Occipital lobe (tissue), 2 donors: Measurements from ENCODE around the gene CAPRIN2. TPM values are rescaled to one million over a fixed set of nuclear protein-coding genes. Genes with fewer than 3 reads are reported as not detected.

Source experiments
- DNase-seq: peaks from one replicate; lab custom pipeline; 2025; lab: John Stamatoyannopoulos, UW
- total RNA-seq: library from RNA; depleted of rRNA; stranded (reverse); fragments of >200 nt; gene quantifications from one replicate; pipeline ENCODE4 v1.2.3, GENCODE V29; 2014

Gene CAPRIN2, protein sequence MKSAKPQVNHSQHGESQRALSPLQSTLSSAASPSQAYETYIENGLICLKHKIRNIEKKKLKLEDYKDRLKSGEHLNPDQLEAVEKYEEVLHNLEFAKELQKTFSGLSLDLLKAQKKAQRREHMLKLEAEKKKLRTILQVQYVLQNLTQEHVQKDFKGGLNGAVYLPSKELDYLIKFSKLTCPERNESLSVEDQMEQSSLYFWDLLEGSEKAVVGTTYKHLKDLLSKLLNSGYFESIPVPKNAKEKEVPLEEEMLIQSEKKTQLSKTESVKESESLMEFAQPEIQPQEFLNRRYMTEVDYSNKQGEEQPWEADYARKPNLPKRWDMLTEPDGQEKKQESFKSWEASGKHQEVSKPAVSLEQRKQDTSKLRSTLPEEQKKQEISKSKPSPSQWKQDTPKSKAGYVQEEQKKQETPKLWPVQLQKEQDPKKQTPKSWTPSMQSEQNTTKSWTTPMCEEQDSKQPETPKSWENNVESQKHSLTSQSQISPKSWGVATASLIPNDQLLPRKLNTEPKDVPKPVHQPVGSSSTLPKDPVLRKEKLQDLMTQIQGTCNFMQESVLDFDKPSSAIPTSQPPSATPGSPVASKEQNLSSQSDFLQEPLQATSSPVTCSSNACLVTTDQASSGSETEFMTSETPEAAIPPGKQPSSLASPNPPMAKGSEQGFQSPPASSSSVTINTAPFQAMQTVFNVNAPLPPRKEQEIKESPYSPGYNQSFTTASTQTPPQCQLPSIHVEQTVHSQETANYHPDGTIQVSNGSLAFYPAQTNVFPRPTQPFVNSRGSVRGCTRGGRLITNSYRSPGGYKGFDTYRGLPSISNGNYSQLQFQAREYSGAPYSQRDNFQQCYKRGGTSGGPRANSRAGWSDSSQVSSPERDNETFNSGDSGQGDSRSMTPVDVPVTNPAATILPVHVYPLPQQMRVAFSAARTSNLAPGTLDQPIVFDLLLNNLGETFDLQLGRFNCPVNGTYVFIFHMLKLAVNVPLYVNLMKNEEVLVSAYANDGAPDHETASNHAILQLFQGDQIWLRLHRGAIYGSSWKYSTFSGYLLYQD
- total RNA-seq: 41.3 TPM

DNA sequence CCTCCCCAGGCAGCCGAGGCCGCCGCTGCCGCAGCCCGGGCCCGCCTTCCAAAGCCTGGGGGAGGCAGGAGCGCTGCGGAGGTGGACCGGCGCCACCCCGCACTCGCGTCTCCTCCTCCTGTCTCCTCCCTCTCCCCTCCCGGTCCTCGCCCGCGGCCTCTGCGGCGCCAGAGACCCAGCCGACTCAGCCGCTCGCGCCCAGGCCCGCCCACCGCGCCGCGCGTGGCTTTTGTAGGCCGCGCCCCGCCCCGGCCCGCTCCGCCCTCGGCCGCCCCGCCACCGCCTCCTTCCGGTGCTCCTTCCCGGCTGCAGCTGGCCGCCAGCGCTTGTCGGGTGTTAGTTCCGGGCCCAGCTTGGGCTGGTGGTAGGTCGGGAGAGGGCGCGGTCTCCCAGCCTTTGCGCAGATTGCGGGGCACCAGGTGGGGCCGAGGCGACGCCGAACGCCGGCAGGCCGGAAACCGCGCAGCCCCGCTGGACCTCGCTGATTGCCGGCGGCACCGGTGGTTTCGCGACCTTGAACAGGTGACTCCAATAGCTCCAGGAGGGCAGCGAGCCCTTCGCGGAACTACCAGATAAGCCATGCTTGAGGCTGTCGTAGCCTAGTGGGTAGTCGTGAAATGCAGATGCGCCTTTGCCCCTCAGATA, at the start of gene CAPRIN2:
Gene CAPRIN2, minus strand, starts transcription at position 202 of the 645 bp plus-strand sequence. CDS start 1,431 bp downstream, outside the sequence.
- peak; percentile 93 for DNase-seq

DNA sequence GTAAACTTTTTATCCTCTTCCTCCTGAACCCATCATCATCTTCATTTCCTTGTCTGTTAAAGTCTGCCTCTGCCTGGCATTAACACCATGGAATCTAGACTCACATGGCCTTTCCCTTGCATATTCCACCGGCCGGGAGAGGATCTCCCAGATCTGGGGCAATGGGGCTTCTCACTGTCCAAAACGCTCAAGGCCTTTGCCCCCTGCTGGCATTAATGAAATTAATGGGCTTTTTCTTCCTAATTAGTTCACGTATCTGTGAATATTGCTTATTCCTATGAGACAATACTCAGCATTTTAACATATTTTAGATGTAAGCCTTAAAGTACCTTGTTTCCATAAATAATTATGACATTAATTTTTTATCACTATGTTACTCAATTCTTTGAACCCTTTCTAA, 42.9 kb upstream of the CAPRIN2 start:
- DNase-seq: no peak

DNA sequence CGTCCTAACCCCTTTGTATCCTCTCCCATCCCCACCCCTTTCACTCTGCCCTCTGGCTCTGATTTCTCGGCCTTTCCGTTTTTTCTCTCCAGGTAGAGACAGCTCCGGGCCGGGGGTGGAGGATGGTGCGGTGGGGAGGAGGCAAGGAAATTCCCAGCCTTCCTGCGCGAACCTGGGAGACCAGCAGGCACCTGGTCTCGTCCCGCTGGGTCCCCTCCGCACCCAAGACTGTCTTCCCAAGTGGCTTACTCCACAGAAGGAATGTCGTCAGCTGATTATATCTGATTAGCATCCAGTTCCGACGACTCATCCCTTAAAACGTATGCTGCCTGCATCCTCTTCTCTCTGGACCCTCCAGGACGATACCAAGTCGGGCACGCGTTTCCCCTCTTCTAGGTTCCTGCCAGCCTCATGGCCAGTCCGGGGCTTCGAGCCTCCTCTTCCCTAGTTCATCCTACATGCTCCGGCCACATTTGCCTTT, 42.2 kb upstream of the CAPRIN2 start:
- DNase-seq: no peak

- DNase-seq: no peak
Observed at GRCh38 chr12:30796313-30796780, 41.6 kb upstream of the CAPRIN2 start.

DNA sequence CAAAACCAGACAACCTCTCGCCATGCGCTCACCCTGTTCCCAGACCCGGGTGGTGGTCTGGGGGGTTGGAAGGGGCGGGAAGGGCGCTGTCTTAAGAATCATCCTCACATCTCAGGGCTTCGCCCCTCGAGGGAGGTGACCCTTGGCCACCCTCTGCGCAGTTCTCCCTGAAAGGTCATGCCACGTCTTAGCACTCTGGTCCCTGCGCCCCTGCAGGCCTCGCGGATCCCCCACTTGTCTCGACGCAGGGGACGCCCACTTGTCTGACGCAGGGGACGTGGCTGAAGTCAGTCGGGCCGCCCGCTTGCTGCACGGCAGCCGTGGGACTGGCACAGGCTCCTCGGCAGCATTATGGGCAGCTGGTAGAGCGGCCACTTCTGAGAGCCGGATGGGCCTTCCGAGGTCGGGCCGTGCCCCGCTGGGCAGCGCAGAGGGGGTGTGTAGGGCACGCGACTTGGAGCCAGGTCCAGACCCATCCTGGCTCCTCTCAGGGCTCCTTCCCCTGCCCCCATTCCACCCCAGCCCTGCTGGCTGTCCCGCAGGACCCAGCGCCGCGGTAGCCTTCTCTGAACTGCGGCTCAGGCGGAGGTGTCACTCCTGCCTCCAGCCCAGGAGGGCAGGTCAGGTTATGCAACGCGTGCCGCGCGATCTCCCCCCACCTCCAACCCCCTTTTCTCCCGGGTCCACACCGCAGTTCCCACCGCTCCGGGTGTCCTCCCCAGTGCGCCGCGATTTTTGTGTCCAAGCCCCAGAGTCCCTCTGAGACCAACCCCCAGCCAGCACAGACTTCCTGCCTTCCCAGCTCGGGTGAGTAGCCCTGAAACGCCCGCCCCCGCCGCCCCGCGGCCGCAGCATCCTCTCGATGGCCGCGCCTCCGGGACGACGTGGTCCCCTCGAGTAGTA, 40.9 kb upstream of the CAPRIN2 start:
- peak; percentile 8 for DNase-seq

GRCh38 chr12:30794591-30795409, 40.0 kb upstream of the CAPRIN2 start:
- no peak for DNase-seq

GRCh38 chr12:30794020-30794419, 39.3 kb upstream of the CAPRIN2 start:
- no peak for DNase-seq

- DNase-seq: no peak
Observed at GRCh38 chr12:30792648-30793499, 38.1 kb upstream of the CAPRIN2 start.

DNA sequence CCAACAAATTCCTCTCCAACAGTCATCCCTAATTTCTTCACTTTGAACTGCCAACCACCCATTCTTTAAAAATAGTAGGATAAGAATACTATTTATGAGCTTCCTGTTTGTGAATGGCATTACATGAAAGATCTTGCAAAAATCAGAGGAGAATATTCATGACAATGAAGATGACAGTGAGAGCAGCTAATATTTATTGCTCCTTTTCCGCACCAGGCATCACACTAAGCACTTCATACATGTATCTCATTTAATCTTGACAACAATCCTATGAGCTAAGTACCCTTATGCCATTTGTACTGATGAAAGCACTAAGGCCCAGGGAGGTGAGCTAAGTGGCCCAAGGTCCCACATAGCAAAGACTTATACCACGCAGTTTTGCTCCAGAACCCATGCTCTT, 37.3 kb upstream of the CAPRIN2 start:
- no peak for DNase-seq

GRCh38 chr12:30788754-30789153, 34.0 kb upstream of the CAPRIN2 start:
- DNase-seq: no peak

GRCh38 chr12:30785630-30786029, 30.9 kb upstream of the CAPRIN2 start:
- no peak for DNase-seq

DNA sequence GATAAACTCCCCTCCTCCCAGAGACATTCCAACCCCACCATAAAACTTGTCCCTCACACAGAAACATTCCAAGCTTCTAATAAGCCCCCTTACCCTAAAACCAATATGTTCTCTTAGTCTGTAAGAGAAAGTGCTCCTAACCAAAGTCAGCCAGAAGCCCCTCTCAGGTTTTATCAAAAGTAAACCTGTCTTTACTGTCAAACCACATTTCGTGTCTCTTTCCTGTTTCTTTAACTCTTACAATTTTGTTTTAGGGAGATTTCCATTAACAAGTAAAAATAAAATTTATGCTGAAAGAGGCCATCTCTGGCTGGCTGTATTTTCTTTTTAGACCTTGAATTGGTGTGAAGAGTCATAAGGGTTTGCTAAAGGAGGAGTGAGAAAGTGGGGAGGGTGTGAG, 29.8 kb upstream of the CAPRIN2 start:
- no peak for DNase-seq

DNA sequence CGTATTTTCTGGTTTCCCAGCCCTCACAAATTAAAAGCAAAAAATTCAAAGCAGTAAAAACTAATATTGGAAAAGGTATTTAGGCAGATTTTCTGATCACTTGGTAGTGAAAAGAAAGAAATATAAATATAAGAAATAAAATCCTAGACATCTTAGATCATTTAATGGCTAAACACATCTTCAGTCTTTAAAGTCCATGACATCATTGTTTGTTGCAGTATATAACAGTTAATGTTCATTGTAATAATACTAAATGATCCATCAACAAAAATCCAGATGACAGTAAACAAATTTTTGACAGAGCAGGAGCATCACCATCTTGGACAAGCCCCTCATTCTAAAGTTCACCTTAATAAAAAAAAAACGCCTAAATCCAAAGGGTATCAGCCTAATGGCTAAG, 29.2 kb upstream of the CAPRIN2 start:
- DNase-seq: no peak

GRCh38 chr12:30782316-30783173, 27.8 kb upstream of the CAPRIN2 start:
- no peak for DNase-seq

GRCh38 chr12:30779578-30779977, 24.8 kb upstream of the CAPRIN2 start:
- DNase-seq: no peak

DNA sequence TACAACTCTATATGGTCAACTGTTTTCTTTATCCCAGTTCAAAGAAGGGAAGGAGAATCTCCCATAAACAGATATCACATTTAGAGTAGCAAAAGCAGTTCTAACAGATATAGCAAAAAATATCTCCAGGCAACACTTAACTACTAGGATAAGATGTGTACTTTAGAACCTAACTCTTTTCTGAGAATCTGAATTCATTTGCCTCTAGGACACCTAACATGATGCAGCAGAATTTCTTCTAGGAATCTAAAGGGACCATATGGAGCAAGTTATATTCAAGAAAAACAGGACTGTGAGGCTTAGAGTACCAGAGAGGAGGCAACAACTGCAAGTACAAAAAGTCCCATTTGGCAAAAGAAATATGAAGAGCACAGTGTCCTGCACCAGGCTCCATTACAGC, 24.4 kb upstream of the CAPRIN2 start:
- DNase-seq: no peak

DNA sequence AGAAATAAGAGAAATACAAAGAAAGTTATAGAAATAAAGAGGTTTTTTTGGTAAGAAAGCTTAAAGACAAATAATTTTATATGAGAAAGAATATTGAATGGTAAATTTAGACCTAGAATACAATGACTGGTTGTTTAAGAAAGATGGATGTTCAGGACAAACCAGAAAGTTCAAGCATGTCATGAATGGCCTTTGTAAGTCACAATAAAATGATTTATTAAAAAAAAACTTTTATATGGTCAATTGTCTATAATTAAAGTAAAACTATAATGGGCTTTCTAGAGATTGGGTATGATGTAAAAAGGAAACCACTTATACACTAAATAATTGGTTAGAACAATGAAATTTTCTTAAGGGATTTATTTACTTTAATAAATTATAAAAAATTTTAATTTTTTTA, 19.8 kb upstream of the CAPRIN2 start:
- DNase-seq: no peak

GRCh38 chr12:30769802-30770201, 15.1 kb upstream of the CAPRIN2 start:
- DNase-seq: no peak
